Activated CD8-positive, alpha-beta memory T cell treated with anti-CD3 and anti-CD28 coated beads, Interleukin-2, amount 50 U/mL, for 48 hours (primary cell): Measurements from ENCODE around the gene ZNF407.

Source experiments
- DNase-seq: peaks from one replicate; pipeline ENCODE4 v3.0.0-alpha.2; 2020

Gene ZNF407

GRCh38 chr18:74682991-74683297, 85.3 kb downstream of the ZNF407 start:
- DNase-seq = no peak

GRCh38 chr18:74683573-74683972, 85.9 kb downstream of the ZNF407 start:
- DNase-seq = no peak

DNA sequence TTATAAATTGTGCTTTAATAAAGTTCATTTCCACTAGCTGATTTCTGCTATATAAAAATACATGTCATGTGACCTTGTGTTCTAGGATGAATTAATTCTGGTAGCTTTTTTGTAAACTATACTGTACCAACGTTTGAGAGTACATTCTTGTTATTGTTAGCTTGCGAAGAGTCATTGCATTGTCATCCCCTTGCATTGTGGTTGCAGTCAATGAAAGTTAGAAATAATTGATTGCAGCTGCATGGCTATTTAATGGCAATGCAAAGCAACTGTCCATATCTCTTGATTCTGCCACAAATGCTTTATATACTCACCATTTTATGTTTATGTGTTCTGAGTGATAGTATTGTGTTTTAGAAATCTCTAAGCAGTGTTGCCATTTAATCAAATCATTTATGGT, 91.6 kb downstream of the ZNF407 start:
- no peak for DNase-seq

DNA sequence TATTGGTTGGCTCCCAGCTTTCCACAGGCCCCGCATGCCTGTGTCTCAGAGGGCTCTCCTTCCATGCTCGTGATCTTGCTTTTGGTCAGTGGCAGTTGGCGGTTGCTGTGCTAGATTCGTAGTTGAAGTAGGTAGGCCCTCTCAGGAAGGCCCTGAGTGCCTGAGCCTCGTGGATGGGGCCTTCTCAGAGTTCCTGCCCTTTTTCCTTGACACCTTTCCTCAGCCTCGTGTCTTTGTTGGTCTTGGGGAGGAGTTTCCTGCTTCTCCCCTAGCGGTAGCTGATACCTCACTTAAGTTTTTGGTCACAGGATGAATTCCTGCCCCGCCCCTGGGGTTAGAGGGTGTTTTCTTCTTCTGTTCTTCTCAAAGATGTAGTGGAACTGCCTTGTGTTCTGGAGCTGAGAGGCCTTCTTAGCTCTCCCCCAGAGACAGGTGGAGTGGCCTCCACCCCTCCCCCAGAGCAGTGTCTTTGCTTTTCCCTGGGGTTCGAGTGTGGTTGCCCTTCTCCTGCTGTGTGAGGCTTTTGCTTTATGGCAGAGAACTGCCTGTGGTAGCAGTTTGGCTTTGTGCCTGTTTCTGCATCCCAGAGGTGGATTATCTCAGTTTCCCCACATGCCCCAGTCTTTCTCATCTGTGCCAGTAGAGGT, 94.8 kb downstream of the ZNF407 start:
- DNase-seq = no peak

DNA sequence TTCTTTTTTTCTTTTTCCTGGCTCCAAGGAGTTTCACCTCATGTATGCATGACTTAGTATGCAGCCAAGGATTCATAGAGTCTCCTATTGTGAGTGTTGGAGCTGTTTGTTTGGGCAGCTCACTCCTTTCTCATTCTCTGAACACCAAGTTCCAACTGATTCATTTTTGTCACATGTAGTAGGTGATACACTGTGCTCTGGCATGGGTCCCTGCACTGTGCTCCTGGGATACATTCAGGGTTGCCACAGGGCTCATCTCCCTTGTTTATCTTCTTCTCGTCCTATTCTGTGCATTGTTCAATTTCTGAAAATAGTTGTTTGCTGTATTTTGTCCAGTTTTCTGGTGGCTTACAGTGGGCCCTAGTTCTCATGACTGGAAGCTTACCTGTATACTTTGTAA, 96.8 kb downstream of the ZNF407 start:
- no peak for DNase-seq

DNA sequence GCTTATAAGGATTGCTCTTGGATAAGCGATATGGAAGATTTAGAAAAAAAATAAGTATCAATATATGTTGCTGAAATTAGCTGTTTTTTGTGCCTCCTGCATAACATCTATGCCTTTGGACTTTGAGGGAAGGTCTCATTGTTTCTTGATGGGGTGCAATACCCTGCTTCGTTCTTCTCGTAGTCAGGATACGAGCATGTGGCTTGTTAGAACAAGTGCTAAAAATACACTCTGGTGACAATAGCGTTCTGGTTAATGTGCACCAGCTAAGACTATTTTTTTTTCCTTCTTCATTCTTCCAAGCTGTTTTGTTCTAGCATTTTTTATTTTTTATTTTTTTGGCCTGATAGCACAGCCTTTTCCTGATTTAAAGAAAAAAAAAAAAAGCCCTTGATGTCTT, 97.5 kb downstream of the ZNF407 start:
- DNase-seq = no peak

- no peak for DNase-seq
Observed at GRCh38 chr18:74698881-74699280, 101.2 kb downstream of the ZNF407 start.

GRCh38 chr18:74699455-74699854, 101.8 kb downstream of the ZNF407 start:
- no peak for DNase-seq

GRCh38 chr18:74702950-74703349, 105.3 kb downstream of the ZNF407 start:
- DNase-seq = no peak

DNA sequence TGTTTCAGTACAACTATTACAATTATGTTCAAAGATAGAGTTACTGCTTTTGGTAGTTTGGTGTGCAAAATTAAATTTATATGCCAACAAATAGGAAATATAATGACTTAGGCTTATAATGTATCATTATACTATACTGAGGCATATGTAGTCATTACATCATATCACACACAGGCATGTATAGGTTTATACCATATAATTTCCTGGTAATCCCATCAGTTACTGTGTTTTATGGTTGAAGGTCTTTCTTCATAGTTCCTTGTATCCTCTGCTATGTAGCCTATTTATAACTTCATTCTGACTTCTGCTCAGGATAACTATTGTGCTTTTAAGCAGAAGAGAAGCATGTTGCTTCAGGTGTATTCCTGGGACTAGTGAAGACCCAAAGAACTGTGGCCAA, 110.5 kb downstream of the ZNF407 start:
- DNase-seq = no peak

- DNase-seq = no peak
Observed at GRCh38 chr18:74709452-74709851, 111.8 kb downstream of the ZNF407 start.

DNA sequence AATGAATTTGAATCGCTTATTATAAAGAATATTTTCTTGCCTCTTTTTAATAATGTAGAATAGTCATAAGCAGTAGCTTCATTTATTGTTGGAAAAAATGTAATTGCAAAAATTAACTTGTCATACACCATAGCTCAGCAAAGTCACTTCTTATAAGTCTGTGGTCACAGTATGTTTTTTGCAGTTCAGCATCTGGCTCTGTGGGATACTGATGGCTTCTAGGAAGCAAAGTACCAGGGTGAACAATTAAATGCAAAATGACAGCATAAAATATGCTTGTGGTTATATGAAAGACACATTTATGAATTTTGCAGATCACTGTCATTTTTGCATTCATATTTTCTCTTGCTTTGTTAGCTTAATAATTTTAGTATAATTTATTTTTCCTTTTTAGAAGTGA, 116.5 kb downstream of the ZNF407 start:
- no peak for DNase-seq

- no peak for DNase-seq
Observed at GRCh38 chr18:74714791-74715190, 117.1 kb downstream of the ZNF407 start.

DNA sequence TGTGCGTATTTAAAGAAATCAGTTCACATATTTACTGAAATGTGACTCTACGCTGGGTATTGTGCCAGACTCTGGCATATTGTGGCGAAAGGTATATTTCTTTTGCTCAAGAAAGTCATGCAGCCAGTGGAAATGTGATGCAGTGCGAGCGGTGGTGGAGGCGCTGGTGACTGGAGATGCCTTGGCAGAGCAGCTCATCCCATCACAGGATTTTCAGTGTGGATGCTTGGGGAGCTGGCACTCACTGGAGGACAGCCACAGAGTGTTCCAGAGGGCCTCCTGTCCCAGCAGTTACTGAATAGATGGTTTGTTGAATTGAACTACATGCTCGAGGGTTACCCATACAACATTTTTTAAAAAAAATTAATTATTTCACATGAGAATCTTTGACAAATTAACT, 117.6 kb downstream of the ZNF407 start:
- DNase-seq = no peak

DNA sequence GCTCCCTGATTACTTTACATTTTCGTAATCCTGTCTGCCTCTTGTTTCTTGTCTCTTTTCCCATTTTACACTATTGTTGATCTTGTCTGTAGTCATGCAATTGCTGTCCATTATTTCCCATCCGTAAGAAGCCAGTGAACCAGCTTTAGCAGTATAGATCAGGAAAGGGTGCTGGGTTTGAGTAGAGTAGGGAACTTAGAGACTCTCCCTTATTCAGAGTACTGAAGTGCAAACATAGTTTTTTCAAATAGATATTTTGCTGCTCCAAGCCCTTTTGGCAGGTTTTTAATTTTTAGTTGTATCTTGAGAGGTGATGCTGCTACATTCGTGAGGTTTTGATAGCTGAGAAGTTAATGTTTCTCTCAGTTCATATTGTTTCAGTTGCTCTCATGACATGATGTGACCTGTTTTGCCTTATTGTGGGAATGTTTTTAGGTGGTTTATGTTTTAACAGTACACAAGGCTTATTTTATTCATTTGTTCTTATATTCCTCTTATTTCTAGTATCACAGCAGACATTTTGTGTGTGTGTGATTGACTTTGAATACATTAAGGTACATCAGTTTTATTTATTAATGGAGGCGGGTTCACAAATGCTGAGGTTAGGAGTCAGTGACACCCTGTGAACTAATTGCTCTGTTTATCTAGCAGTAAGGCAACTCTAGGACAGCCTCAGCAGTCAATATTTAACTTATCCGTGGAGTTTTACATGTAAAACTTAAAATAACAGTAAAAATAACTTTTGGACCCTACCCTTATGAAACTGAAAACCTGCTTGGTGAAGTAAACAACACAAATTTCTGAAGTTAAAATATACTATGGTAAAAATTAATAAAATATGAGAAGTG, 118.4 kb downstream of the ZNF407 start:
- DNase-seq = no peak

- DNase-seq = no peak
Observed at GRCh38 chr18:74718312-74718711, 120.6 kb downstream of the ZNF407 start.

- DNase-seq = no peak
Observed at GRCh38 chr18:74722237-74722636, 124.6 kb downstream of the ZNF407 start.

DNA sequence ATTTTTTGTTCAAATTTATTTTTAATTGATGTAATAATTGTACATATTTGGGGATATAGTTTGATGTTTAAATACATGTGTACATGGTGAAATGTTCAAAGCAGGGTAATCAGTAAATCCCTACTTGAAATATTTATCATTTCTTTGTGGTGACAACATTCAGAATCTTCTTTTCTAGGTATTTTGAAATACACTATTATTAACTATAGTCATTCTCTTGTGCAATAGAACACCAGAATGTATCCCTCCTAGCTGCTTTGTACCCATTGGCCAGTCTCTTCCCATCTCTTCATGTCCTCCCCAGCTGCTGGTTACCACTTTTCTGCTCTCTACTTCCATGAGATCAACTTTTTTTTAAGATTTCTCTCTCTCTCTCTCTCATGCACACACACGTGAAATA, 126.5 kb downstream of the ZNF407 start:
- DNase-seq = no peak

DNA sequence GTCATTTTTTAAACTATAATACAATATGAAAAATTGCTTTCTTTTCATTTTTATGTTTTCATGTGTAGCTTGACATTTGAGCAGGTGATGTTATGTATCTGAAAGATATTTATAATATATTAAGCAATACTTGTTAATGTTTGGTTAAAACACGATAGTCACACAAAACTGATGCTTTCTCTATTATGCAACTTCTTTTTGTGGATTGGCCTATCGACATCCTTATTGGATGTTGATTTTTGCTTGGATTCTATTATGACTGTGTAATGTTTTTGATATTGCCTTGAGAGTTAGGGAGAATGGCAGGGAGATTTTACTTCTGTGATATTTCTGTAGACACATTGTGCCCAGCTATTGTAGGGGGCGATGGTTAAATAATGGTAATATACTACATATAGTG, 128.0 kb downstream of the ZNF407 start:
- DNase-seq = no peak

DNA sequence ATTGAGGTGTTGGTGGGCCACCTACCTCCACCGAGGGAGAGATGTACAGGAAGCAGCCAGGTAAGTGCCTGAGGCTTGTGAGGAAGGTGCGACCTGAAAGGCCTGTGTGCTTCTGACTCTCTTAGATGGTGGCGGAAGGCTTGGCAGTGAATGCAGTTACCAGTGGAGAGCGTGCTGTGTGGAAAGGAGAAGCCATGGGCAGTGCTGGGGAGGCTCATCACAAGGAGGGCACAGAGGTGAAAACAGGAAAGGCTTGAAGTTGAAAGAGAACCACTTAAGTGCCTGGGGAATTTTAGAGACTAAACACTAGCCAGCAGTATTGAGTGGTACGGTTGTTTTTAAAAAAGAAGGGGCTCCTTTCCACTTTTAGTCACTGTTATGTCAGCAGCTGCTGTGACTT, 130.9 kb downstream of the ZNF407 start:
- DNase-seq = no peak

- DNase-seq = no peak
Observed at GRCh38 chr18:74731097-74731496, 133.4 kb downstream of the ZNF407 start.

DNA sequence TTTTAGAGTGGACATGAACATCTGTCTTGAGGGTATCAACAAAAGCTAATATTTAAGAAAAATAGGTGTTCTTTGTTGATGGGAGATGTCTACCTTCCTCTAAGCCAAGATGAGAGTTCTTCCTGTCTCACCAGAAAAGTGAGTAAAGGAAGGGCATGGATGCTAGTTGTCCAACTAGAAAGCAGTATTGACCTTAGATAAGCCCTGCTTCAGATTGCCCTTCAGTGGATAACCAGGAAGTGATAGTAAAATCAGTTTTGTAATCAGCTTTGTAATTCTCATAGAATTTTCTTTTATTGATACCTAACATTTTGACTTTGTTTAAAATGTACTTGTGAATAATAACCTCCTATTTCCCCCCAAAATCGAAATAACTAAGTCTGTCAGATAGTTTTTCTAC, 134.7 kb downstream of the ZNF407 start:
- no peak for DNase-seq

GRCh38 chr18:74733598-74733997, 135.9 kb downstream of the ZNF407 start:
- DNase-seq = no peak

- no peak for DNase-seq
Observed at GRCh38 chr18:74734013-74734444, 136.4 kb downstream of the ZNF407 start.

DNA sequence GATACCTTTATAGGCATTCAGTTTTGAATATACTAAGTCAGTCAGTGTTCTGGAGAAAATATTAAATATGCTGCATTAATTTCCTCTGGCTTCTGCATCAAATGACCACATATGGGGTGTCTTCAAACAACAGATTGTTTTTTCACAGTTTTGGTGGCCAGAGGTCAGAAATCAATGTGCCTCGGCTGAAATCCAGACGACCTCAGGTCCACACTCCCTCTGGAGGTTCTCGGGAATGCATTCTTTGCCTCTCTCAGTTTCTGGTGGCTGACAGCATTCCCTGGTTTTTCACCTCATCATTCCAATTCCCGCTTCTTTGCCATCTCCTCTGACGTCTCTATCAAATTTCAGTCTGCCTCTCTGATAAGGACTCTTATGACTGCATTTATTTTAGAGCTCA, 142.3 kb downstream of the ZNF407 start:
- DNase-seq = no peak
